Nephron progenitor cell (in vitro differentiated cells): ENCODE data around the gene ZNF48.

Source experiments
- DNase-seq: peaks from one replicate; pipeline ENCODE4 v3.0.0; 2021
- H3K27ac Mint-ChIP-seq: 2 replicates; pipeline ENCODE4 v1.8.0; 2021; ENCODE audit warnings: mild to moderate bottlenecking, moderate library complexity, mixed read lengths
- H3K27me3 Mint-ChIP-seq: 2 replicates; pipeline ENCODE4 v1.8.0; 2021; ENCODE audit warnings: mild to moderate bottlenecking, low read depth, mixed read lengths; ENCODE audit not compliant: poor library complexity
- H3K36me3 Mint-ChIP-seq: 2 replicates; pipeline ENCODE4 v1.8.0; 2021; ENCODE audit warnings: low read depth, mixed read lengths
- H3K4me1 Mint-ChIP-seq: 2 replicates; pipeline ENCODE4 v1.8.0; 2021; ENCODE audit warnings: mixed read lengths
- H3K4me3 Mint-ChIP-seq: 2 replicates; pipeline ENCODE4 v1.8.0; 2021; ENCODE audit warnings: mild to moderate bottlenecking, moderate library complexity, mixed read lengths
- H3K9me3 Mint-ChIP-seq: 2 replicates; pipeline ENCODE4 v1.8.0; 2021; ENCODE audit warnings: mild to moderate bottlenecking, moderate library complexity, mixed read lengths
- CTCF ChIP-seq: fragments of 200-600 bp; sonication (generic); IDR thresholded peaks from 2 replicates; pipeline ENCODE4 v1.5.0; 2021; ENCODE audit warnings: antibody characterized with exemption

Gene ZNF48

GRCh38 chr16:30428055-30428454 is 32.8 kb downstream of the ZNF48 start:
- Mint-ChIP-seq H3K4me1 (peaks cover 14% of the 10 kb centered on the region), H3K9me3 (peaks cover 4% of the 10 kb centered on the region), H3K36me3 (peaks cover 47% of the 10 kb centered on the region), H3K27ac (no peak overlapping the region), H3K4me3 (peak overlapping the region; percentile 53), H3K27me3 (peaks cover 9% of the 10 kb centered on the region)
- no peak for DNase-seq
- no peak for TF ChIP-seq CTCF

GRCh38 chr16:30429418-30429677 is 34.1 kb downstream of the ZNF48 start:
- DNase-seq = no peak
- Mint-ChIP-seq H3K27me3 (peaks cover 15% of the 10 kb centered on the region), H3K4me1 (peaks cover 19% of the 10 kb centered on the region), H3K9me3 (peaks cover 4% of the 10 kb centered on the region), H3K27ac (no peak overlapping the region), H3K4me3 (no peak overlapping the region), H3K36me3 (peaks cover 35% of the 10 kb centered on the region)
- TF ChIP-seq CTCF = no peak

DNA sequence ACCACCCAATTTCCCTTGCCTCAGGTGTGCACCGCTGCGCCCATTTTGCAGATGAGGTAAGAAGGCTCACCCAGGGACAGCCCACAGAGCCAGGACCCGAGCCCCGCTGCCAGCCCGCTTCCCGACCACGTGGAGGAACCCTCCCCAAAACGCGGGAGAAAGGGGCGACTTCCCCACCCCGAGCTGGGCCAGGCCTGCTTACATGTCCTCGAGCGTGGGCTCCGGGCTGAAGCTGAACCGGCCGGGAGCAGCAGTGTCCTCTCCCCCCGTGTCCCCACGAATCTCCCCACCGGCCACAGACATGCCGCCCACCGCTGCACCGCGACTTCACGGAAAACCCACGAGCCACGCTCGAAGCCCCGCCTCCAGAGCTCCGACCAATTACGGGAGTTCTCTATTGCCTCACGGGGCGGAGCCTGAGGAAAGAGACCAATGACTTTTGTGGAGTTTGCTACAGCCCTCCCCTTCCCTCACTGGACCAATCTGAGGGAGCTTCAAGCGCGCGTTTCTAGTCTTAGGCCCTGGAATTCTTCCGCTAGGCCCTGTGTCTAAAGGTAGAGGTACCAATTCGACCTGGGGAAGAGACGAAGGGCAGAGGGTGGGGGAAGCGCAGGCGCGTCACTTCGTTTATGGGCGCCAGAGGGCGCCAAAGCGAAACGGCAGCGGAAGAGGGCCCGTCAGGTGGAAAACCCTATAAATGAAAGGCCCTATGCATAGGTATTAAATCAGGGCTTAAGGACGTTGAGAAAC is 34.6 kb downstream of the ZNF48 start, which contains the start of gene DCTPP1:
DCTPP1 (minus strand) TSS at position 353 of the 750 bp plus-strand sequence; CDS start at position 303, 50 bp downstream.
- Mint-ChIP-seq H3K9me3 (peaks cover 4% of the 10 kb centered on the region), H3K4me1 (peaks cover 19% of the 10 kb centered on the region), H3K36me3 (peaks cover 30% of the 10 kb centered on the region), H3K27ac (no peak within 1 kb of the TSS), H3K4me3 (no peak within 1 kb of the TSS), H3K27me3 (peaks cover 16% of the 10 kb centered on the region)
- peak; percentile 73 for TF ChIP-seq CTCF
- peak; percentile 90 for DNase-seq

DNA sequence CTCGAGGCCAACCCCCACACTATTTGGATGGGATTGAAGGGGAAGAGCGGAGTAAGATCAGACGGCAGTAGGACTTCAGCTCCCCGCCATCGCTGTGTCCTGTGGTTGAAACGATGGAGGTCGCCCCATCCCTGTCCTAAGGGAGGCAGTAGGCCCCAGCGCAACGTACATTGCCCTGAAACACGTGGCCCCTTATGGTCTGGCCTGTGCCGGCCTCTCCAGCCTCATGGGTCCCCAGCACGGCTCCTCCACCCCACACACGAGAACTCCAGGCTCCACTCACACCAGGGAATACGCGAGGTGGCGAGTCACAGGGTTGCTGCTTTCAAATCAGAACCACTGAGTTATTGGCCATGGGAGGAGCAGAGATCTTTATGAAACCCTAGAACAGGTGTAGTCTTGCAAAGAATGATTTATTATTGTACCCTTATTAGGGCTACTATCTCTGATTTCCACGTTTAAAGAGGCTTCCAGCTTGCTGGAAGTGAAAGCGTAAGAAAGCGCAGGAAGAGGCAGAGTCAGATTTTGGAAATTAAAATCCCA is 35.3 kb downstream of the ZNF48 start:
- H3K9me3 Mint-ChIP-seq = peaks cover 4% of the 10 kb centered on the region
- no peak for TF ChIP-seq CTCF
- H3K4me3 Mint-ChIP-seq = no peak overlapping the region
- no peak overlapping the region for H3K27ac Mint-ChIP-seq
- peaks cover 19% of the 10 kb centered on the region for H3K4me1 Mint-ChIP-seq
- peaks cover 29% of the 10 kb centered on the region for H3K36me3 Mint-ChIP-seq
- peaks cover 18% of the 10 kb centered on the region for H3K27me3 Mint-ChIP-seq
- DNase-seq = peak; percentile 32

GRCh38 chr16:30434852-30435251 is 39.6 kb downstream of the ZNF48 start:
- DNase-seq = no peak
- Mint-ChIP-seq H3K4me3 (no peak overlapping the region), H3K27me3 (peaks cover 37% of the 10 kb centered on the region), H3K4me1 (peaks cover 4% of the 10 kb centered on the region), H3K27ac (no peak overlapping the region), H3K36me3 (no peaks in the 10 kb centered on the region), H3K9me3 (no peaks in the 10 kb centered on the region)
- no peak for TF ChIP-seq CTCF
